DMS53 (cell line): ENCODE results near the gene GPR61.
A peak's percentile ranks its signal among the peaks of the same experiment; 100 is the strongest.

Experiments
- DNase-seq: peaks from one replicate; lab custom pipeline; 2025; lab: John Stamatoyannopoulos, UW

Gene GPR61, protein sequence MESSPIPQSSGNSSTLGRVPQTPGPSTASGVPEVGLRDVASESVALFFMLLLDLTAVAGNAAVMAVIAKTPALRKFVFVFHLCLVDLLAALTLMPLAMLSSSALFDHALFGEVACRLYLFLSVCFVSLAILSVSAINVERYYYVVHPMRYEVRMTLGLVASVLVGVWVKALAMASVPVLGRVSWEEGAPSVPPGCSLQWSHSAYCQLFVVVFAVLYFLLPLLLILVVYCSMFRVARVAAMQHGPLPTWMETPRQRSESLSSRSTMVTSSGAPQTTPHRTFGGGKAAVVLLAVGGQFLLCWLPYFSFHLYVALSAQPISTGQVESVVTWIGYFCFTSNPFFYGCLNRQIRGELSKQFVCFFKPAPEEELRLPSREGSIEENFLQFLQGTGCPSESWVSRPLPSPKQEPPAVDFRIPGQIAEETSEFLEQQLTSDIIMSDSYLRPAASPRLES

DNA sequence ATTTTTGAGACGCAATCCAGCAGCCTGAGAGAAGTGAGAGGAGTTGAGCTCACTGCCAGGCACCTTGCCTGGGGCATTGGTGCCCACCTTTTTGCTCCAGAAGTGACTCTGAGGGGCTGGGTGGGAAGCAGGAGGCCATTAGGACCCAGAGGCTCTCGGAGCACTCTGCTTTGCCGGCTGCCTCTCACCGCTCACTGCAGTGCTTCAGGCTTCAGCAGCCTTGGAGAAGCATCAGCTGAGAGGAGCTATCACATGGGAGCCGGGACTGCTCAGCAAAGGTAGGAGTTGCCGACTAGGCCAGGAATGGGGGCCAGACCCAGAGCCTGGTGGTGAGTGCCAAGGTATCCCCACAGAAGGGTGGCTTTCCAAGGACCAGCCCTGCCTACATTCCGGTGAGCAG lies at the start of gene GPR61:
Gene GPR61, plus strand, starts transcription at position 197 of the 400 bp plus-strand sequence. CDS start 3,151 bp downstream, outside the sequence.
- no peak for DNase-seq

DNA sequence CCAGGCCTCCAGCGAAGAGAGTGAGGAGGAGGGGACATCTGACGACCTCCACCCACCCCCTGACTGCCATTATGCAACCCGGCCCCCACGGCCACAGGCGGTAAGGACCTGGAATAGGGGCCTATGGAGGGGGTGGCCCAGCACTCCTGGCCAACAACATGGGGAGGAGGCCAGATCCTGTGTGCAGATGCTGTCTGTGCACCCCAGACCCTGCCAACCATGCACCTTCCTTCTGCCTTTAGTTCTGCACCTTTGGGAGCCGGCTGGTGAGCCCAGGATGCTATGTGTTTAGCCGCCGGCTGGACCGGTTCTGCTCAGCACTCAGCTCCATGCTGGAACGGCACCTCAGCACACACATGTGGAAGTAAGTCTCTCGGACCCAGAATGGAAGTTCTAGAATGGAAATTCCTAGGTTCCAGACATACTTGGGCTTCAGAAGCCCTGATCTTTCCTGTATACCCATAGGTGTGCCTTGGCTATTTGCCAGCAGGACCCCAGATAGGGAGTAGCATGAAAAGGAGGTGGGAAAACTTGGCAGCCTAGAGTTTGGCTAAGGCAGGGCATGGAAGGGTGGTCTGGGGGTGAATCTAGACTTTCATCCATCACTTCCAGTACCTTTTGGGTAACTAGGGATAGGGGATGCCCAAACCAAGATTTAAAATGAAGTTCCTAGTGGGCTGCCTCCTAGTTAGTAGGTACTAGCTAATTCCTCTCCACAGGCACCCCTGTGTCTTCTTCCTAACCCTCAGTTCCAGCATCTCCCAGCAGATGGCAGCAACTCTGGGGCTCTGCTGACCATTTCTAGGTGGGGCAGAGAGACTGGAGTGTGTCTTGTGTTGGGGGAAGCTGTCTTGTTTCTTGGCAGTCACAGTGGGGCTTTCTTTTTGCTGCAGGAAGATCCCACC lies 49.4 kb upstream of the GPR61 start:
- DNase-seq: peak; percentile 77

DNA sequence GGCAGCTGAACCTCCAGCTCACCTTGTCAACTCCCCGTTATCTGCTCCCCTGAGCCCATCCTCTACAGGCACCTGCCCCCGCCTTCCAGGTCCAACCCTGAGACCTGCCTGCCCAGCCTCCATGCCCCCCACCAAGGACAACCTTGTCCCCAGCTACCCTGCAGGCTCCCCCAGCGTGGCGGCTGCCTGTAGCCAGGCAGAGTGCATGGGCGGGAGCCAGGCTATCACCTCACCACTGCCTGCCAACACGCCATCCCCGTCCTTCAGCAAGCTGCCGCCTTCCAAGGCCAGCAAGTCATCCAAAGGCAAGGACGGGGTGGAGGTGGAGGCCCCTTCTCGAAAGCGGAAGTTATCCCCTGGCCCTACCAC lies 48.8 kb upstream of the GPR61 start:
- no peak for DNase-seq

DNA sequence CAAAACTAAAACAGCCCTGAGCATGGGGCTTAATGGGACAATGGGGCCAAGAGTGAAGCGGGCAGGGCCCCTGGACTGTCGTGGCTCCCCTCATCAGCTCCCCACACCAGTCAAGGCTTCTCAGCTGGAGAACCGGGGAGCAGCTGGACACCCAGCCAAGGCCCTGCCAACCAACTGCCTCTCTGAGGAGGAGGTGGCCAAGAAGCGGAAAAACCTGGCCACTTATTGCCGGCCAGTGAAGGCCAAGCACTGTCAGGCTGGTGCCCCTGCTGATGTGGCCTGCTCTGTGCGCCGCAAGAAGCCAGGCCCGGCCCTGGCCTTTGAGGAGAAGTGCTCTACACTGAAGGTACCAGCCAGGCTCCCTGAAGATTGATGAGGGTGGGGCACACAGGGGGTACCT lies 48.3 kb upstream of the GPR61 start:
- no peak for DNase-seq

DNA sequence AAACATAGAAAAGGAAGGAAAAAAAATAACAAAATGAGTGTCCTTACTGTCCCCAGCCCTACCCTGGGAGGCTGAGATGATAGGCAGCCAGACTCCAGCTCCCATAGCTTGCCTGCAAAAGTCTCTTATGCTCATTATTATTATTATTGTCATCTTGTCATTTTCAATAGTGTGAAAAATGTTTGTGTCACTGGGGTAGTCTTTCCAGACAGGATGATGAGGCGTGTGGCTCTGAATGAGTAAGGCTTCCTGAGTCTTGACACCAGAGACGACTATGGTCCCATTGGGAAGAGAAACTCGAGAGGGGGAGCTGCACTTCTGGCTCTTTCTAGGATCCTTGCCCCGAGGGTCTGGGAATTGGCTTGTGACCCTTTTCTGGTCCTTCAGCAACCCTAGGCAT lies 46.9 kb upstream of the GPR61 start:
- DNase-seq: no peak

DNA sequence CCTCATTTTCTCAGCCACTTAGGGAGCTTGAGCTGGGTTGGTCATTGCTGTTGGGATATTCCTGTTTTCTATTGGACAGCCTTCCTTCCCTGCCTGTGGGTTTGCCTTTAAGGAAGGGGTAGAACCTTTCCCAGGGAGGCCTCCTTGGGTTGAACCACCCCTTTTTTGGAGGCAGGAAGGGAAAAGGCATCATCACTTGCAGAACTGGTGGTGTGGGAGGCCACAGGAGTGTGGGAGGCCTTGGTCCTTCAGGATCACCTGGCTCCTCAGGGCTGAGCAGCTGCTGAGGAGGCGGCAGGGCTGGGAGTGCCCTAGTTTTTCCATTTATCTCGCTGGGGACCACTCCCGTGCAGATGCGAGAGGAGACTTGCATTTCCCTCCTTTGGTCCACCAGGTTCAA lies 46.4 kb upstream of the GPR61 start:
- DNase-seq: no peak

DNA sequence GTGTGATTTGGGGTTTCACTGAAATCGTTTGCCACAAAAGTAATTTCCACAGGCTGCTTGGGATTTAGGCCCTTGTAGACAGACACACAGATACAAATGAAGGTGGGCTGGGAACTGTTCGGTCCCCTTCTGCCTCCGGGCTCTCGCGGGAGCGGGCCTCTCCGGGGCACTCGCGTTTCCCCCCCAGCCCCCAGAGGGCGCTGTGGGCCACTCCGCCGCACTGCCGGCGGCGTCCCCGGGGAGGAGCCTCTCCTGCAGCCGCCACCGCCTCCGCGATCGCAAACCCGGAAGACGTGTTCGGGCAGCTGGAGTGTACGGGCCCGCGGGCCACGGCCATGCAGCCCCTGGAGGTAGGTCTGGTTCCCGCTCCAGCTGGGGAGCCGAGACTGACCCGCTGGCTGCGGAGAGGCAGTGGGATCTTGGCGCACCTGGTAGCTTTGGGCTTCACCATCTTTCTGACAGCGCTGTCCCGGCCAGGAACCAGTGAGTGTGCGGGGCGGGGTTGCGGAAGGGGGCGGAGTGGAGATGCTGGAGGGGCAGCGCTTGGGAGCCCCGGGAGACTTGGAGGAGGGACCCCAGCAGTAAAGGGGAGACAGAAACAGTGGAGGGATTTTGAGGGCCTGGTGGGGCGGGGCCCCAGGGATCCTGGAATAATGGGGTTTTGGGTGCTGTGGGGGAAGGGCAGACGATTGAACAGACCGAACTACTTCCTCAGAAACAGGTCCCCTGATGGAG lies 45.7 kb upstream of the GPR61 start, which contains the start of gene CYB561D1:
Gene CYB561D1, plus strand, starts transcription at position 290 of the 735 bp plus-strand sequence. Its CDS starts 46 bp downstream, at position 336.
- DNase-seq: peak; percentile 95

DNA sequence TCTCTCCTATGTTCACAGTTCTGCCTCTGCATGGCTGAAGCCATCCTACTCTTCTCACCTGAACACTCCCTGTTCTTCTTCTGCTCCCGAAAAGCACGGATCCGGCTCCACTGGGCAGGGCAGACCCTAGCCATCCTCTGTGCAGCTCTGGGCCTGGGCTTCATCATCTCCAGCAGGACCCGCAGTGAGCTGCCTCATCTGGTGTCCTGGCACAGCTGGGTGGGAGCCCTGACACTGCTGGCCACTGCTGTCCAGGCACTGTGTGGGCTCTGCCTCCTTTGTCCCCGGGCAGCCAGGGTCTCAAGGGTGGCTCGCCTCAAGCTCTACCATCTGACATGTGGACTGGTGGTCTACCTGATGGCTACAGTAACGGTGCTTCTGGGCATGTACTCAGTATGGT lies 43.9 kb upstream of the GPR61 start:
- no peak for DNase-seq

DNA sequence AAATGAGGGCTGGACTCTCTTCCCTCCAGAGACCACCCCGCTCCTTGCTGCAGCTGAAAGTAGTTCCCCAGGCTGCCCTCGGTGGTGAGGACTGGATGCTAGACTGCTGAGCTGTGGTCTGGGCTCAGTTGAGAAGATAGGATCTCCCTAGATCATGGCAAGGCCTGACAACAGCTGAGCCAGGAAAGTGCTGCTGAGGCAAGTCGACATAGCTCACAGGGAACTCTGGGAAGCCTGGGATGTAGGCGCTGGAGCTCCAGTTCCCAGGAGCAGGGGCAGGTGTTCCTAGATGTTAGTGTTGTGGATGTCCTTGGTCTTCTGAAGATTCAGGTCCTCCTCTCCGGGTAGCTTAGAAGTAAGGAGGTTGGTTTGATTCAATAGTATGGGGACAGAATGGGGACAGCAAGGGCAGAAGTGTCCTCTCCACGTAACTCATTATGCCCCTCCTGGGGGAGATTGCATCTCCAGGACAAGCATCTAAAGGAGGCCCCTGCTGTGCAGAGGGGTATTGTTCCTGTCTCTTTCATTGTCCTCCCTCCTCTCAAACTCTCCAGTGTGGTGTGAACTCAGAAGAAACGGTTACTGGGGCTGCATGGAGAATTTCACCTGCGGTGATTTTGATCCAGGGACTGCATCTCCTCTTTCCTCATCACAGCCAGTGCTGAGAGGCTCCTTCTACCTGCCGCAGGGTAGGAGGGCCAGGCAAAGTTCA lies 42.1 kb upstream of the GPR61 start:
- no peak for DNase-seq

DNA sequence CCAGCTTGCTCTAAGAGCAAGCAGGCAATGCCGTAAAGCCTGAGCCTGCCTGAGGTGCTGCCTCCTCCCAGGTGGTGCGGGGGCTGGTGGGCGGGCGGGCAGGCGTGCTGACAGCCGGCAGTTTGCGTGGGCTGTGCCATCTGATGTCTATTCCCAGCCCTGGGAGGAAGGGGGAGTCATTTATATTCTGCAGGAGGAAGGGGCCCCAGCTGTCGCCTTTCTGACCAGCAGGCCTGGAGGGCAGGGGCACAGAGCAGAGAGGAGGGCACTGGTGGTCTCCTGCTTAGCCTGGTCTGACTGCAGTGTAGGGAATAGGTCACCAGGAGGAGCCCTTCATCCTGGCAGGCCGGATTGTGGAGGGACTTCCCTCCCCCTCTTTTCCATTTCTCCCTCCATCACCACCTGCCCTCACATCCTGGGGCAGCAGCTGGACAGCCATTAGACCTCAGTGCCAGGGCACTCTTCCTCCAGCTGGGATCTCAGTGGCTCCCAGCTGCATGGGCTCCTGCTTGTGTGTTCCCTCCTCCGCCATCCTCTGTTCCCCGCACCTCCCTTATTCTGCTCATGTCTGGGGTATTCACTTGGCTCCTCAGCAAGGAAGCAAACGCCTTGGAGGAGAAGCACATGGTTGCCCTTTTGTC lies 41.4 kb upstream of the GPR61 start:
- DNase-seq: peak; percentile 86

DNA sequence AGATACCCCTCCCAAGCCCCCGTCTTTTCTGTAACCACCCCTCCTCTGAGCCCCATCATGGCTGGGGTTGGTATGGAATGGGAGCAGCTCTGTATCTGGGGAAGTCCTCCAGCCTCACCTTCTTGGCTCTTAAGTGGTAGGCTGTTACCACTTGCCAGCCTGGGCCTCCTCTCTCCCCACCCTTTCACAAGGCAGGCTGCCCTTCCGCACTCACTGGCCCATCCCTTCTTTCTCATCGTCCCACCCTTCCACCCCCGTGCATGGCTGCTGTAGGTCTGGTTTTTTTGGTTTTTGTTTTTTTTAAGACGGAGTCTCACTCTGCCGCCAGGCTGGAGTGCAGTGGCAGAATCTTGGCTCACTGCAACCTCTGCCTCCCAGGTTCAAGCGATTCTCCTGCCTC lies 40.6 kb upstream of the GPR61 start:
- DNase-seq: no peak

DNA sequence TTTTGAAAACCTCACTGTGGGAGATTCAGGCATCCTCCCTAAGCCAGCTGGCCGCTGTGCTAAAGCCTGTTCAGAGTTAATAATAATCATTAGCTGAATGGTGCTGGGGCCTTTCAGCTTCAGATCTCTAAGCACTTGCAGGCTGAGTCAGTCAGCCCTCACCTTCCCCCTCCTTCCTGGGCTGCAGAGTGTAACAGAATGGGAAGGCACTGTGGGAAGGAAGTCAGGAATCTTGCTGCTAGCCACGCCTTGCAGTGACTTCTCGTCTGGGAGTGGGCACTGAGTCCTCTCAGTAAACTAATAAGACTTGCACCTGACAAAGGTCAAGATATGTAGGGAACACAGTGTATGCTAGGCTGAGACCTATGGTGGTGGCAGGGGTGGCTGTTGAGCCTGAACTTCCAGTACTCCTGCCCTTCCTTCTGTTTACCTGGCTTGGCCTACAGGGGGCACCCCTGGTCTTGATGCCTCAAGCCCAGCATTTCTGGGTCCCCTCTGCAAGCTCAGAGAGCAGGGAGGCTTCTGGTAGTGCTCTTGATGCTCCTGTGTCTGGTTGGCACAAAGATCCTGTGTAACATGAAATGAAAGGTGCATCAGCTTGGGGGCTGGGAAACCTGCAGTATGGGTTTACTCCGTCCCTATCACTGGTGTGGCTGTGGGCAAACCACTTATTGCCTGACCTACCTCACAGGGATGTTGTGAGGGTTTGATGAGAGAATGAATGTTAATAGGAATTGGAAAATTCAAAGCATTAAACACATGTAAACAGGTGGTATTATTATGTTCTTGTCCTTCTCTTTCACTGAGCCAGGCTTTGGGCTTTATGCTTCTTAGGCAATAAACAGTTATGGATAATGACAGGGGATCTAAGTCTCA lies 39.8 kb upstream of the GPR61 start:
- peak; percentile 75 for DNase-seq

DNA sequence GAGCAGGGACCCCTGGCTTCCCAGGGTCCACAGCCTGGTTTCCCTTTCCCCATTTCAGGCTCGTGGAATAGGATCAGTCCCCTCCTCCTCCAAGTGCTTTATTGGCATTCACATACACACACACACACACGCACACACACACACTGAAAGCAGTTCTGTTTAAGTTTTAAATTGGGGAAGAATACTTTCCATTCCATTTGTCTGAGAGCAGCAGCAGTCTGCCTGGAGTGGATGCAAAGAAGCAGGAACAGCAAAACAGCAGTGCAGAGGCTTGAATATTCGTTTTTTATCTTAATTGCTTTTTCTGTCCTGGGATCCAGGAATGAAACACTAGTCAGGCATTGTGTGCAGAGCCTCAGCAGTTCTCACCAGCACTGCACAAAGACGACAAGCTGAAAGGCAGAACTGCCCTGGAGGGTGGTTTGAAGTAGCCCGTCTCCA lies 38.7 kb upstream of the GPR61 start:
- DNase-seq: no peak

DNA sequence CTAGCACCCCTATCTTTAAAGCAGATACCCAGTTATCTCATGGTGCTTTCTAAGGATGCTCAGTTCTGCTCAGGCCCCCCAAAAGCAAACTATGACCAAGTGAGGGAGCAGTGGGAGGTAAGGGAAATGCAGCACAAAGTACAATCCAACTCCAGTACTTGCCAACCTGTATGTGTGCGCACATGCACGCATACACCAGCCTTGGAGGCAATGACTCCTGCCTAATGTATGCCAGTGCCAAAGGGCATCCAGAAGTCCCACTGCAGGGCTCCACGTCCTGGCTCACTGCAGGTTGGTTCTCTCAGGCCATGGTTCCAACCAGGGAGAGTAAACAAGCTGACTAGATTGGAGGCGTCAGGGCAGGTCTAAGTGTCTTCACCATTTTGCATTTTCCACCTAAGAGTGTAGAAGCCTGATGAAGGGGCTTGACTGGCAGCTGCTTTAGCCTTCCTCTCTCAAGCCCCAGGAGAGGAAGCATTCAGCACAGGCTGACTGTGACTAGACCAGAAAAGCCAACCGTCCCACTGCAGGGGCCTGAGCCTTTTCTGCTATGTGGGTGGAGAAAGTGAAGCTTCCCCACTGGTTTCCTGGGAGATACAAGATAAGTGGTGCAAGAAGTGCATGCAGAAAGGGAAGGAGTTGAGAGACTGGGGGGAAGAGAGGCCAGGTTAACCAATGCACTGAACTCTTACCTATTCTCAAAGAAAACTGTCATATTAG lies 37.9 kb upstream of the GPR61 start:
- no peak for DNase-seq

DNA sequence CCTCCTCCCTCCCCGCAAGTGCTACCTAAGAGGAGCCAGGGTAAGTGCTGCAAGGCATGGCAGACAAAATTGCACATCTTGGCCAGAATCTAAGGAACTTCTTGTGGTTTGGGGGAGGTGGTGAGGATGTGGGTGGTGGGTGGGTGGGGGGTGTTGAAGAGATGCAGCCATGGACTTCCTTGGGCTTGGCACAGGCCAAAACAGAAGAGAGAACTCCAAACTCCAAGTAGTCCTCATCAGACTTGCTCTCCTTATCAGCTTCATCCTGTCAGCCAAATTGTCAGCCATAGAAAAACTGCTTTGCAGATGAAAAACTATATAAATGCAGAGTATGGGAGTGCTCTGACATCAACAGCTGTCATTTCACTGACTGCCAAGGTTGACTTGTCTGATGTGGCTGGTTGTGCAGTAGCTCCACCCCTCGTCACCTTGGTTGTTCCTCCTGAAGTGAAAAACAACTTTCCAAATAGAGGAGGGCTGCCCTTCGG lies 37.3 kb upstream of the GPR61 start:
- no peak for DNase-seq

DNA sequence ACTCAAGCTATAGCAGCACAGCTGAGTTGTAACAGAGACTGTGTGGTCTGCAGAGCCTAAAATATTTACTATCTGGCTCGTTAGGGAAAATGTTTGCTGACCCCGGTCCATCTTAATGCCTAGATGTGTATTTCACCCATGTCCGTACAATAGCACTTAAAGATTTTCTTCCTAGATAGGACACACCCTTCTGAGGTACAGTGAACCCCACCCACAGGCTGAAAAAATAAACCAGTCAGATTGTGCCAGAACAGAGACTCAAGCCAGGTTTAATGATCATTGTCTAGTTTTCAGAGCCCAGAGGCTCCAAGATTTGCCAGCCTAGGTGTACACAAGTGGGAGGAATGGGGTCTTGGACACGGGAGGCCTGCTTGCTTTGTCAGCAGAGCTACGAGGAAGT lies 35.7 kb upstream of the GPR61 start:
- no peak for DNase-seq

DNA sequence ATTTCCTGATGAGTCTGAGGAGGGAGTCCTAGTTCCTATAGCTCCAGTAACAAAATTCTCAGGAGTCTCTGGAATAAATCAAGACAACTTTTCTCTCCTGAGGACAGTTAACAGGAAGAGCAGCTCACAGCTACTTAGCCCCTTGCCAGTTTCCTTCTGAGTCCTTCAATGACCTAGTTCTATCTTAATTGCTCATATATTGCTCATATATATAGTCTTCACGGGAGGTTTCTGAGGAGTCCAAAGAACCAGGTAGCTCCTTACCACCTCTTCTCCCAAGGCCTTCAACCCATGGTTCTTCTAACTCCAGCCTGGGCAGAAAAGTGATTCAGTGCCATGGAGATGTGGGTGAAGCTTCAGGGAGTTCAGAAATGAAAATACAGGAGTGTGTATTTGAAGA lies 34.7 kb upstream of the GPR61 start:
- no peak for DNase-seq

DNA sequence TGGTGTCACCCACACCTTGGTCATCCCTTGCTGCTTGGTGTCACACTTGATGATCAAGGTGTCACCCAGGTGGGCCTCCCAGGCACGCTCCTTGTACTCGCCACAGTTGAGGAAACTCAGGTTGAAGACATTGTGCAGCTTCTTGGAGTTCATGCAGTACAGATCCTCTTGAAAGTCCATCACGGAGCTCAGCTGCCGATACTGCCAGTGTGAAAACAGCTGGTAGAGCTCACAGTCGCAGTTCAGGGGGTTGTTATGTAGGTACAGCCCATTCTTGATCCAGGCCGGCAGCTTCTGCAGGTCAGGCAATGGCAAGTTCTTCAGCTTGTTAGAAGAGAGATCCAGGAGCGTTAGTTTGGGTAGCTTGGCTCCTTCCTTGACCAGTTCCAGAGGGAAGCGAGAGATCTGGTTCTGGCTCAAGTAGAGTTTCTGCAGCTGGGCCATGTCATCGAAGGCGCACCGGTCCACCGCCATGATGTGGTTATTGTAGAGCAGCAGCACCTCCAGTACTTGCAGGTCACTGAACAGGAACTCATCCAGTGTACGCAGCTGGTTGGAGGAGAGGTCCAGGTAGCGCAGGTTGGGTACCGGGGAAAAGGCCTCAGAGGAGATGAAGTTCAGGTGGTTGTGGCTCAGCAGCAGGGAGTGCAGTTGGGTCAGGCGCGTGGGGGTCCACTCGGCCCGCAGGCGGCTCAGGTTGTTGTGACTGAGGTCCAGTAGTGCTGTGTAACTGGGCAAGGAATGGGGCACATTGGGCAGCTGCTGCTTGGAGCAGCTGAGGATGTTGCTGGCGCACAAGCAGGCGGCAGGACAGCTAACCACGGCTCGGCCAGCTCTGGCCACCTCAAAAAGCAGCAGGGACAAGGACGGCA lies 31.4 kb upstream of the GPR61 start:
- DNase-seq: no peak
